ENCODE results near the gene CDC34.

DNA sequence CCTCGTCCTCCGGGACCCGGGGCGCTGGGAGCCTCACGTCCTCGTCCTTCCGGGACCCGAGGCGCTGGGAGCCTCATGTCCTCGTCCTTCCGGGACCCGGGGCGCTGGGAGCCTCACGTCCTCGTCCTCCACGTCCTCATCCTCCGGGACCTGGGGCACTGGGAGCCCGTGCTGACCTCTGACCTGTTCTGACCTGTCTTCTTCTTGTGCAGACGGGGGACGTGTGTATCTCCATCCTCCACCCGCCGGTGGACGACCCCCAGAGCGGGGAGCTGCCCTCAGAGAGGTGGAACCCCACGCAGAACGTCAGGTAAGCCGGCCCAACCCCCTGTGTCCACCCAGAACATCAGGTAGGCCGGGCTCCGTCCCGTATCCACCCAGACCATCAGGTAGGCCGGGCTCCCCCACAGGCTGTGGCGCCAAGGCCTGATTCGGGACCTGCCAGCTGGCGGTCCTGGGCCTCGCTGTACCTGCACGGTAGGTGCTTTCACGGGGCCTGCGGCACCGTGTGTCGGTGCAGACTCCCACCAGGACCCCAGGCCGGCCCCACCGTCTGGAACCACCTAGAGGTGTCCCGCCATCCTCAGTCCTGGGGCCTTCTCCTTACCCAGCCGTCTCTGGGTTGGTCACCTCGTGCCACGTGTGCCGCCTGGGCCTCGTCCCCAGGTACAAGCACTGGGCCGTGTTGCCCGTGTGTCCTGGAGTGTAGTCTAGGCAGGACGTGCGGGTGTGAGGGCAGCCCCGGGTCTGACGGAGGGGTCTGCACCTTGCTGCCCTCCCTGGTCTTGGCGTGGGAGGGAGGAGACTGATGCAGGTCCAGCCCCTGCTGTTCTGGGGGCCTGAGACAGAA is 4.7 kb downstream of the CDC34 start:
- no peak for TF ChIP-seq GRHL2 (CRISPR knock-in tag; IDR thresholded peaks at IDR 0.05; ENCODE audit: insufficient replicate concordance, severe bottlenecking)
- TF ChIP-seq, protein P1, sequence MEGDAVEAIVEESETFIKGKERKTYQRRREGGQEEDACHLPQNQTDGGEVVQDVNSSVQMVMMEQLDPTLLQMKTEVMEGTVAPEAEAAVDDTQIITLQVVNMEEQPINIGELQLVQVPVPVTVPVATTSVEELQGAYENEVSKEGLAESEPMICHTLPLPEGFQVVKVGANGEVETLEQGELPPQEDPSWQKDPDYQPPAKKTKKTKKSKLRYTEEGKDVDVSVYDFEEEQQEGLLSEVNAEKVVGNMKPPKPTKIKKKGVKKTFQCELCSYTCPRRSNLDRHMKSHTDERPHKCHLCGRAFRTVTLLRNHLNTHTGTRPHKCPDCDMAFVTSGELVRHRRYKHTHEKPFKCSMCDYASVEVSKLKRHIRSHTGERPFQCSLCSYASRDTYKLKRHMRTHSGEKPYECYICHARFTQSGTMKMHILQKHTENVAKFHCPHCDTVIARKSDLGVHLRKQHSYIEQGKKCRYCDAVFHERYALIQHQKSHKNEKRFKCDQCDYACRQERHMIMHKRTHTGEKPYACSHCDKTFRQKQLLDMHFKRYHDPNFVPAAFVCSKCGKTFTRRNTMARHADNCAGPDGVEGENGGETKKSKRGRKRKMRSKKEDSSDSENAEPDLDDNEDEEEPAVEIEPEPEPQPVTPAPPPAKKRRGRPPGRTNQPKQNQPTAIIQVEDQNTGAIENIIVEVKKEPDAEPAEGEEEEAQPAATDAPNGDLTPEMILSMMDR (IDR thresholded peaks at IDR 0.05): no peak
- TF ChIP-seq IRF2 (CRISPR knock-in tag; IDR thresholded peaks at IDR 0.05; ENCODE audit: borderline replicate concordance, low read depth): no peak
- TF ChIP-seq MXD4 (CRISPR knock-in tag; IDR thresholded peaks at IDR 0.05; ENCODE audit: borderline replicate concordance): no peak
- no peak for TF ChIP-seq ZNF416 (CRISPR knock-in tag; IDR thresholded peaks at IDR 0.05)
- no peak for TF ChIP-seq JUN (CRISPR knock-in tag; IDR thresholded peaks at IDR 0.05)
- TF ChIP-seq CBFB (CRISPR knock-in tag; IDR thresholded peaks at IDR 0.05; ENCODE audit: low read depth): no peak
- TF ChIP-seq, protein P2, sequence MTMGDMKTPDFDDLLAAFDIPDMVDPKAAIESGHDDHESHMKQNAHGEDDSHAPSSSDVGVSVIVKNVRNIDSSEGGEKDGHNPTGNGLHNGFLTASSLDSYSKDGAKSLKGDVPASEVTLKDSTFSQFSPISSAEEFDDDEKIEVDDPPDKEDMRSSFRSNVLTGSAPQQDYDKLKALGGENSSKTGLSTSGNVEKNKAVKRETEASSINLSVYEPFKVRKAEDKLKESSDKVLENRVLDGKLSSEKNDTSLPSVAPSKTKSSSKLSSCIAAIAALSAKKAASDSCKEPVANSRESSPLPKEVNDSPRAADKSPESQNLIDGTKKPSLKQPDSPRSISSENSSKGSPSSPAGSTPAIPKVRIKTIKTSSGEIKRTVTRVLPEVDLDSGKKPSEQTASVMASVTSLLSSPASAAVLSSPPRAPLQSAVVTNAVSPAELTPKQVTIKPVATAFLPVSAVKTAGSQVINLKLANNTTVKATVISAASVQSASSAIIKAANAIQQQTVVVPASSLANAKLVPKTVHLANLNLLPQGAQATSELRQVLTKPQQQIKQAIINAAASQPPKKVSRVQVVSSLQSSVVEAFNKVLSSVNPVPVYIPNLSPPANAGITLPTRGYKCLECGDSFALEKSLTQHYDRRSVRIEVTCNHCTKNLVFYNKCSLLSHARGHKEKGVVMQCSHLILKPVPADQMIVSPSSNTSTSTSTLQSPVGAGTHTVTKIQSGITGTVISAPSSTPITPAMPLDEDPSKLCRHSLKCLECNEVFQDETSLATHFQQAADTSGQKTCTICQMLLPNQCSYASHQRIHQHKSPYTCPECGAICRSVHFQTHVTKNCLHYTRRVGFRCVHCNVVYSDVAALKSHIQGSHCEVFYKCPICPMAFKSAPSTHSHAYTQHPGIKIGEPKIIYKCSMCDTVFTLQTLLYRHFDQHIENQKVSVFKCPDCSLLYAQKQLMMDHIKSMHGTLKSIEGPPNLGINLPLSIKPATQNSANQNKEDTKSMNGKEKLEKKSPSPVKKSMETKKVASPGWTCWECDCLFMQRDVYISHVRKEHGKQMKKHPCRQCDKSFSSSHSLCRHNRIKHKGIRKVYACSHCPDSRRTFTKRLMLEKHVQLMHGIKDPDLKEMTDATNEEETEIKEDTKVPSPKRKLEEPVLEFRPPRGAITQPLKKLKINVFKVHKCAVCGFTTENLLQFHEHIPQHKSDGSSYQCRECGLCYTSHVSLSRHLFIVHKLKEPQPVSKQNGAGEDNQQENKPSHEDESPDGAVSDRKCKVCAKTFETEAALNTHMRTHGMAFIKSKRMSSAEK (CRISPR knock-in tag; IDR thresholded peaks at IDR 0.05; ENCODE audit: borderline replicate concordance): no peak
